ENCODE measurements around the gene TGFA.

TGFA gene

DNA sequence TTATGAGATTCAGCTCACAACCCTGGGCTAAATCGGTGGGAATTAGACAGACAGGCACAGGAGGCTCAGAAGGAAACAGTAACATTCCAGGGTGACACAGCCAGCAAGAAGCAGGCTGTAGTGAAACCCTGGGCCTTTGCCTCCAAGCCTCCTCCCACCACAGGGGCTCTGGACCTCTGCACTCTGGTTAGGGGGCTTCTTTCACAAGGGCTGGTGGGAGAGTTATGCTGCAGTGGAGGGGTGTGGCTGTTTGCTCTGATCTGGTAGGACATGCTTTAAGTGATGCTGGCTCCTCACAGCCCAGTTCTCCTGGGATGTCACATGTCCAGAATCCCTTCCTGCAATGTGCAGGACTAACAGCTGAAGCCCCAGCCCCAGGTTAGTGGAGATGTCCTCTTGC is 109.9 kb downstream of the TGFA start:
- TF ChIP-seq, protein P1, sequence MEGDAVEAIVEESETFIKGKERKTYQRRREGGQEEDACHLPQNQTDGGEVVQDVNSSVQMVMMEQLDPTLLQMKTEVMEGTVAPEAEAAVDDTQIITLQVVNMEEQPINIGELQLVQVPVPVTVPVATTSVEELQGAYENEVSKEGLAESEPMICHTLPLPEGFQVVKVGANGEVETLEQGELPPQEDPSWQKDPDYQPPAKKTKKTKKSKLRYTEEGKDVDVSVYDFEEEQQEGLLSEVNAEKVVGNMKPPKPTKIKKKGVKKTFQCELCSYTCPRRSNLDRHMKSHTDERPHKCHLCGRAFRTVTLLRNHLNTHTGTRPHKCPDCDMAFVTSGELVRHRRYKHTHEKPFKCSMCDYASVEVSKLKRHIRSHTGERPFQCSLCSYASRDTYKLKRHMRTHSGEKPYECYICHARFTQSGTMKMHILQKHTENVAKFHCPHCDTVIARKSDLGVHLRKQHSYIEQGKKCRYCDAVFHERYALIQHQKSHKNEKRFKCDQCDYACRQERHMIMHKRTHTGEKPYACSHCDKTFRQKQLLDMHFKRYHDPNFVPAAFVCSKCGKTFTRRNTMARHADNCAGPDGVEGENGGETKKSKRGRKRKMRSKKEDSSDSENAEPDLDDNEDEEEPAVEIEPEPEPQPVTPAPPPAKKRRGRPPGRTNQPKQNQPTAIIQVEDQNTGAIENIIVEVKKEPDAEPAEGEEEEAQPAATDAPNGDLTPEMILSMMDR (IDR thresholded peaks at IDR 0.05; ENCODE audit: low read depth, low read length): no peak
- no peak overlapping the region for H3K4me3 ChIP-seq (replicated peaks in 1 of 2; ENCODE audit: low read depth in 2 of 2, low read length in 2 of 2)
- DNase-seq (ENCODE audit: low read depth in 2 of 2): no peak

DNA sequence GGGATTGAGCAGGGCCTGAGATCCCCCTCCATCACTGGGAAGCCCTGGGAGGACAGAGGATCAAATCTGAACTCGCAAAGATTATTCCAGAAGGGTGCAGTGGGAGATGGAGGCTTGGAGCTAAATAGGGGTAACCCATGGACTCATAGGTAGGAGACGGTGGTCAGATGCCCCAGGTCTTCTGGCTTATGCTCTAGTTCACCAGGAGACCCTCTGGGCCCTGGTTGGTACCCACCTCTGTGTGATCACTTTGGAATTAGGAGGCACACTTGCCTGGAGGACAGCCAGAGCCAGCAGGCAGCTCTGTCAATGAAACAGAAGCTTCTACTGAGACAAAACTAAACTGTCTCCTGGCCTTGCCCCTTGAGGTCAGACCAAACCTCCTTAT is 110.6 kb downstream of the TGFA start:
- H3K4me3 ChIP-seq (replicated peaks in 1 of 2; ENCODE audit: low read depth in 2 of 2, low read length in 2 of 2): no peak overlapping the region
- TF ChIP-seq, protein P1 (IDR thresholded peaks at IDR 0.05; ENCODE audit: low read depth, low read length): no peak
- no peak for DNase-seq (ENCODE audit: low read depth in 2 of 2)

DNA sequence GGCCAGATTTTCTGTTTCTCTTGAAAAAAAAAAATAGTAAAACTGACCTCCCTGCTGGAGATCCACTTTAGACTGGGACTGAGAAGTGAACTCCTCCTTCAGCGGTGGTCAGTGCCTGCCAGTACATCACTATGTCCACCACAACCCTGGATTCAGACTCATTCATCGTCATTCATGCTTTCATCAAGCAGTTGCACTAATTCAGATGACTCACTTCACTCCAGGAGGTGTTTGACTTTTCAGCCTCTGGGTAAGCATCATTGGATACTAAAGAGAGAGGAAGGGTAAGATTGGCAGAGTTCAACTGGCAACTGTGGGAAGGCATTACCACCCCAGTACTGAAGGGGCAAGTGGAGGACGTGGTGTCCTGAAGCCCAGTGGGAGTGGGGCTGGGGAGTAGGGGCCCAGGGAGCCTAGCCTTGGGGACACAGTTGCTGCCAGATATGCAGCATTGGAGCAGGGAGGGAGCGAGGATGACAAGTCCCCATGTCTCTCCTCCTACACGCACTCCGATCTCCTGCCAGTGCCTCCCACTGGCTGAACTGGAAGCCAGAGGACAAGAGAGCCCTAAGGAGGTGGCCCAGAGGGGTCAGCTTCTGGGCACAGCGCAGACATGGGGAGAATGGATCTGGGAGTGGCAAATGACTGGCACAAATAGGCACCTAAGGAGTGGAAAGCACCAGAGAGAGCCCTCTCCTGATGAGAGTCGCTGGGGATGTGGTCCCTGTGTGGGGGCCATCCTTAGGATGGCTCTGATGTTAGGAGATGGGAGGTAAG is 111.1 kb downstream of the TGFA start:
- no peak overlapping the region for H3K4me3 ChIP-seq (replicated peaks in 1 of 2; ENCODE audit: low read depth in 2 of 2, low read length in 2 of 2)
- no peak for DNase-seq (ENCODE audit: low read depth in 2 of 2)
- TF ChIP-seq, protein P1 (IDR thresholded peaks at IDR 0.05; ENCODE audit: low read depth, low read length): no peak

DNA sequence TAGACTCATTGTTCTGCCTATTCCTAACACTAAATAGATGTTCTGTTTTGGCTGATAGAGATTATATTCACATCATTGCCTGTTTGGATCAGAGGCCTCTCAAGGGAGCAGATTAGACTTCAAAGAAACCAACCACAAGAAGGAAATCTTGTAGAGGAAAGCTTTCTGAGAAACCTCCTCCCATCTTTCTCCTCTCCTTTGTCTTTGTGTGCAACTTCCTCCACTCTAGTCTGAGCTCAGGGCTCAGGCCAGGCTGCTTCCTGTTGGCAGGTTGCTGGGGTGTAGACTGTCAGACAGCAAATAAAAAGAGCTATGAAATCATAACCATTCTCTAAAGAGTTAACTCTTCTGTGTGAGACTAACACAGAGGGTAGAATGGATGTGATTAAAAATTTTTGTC is 113.0 kb downstream of the TGFA start:
- DNase-seq (ENCODE audit: low read depth in 2 of 2): no peak
- TF ChIP-seq, protein P1 (IDR thresholded peaks at IDR 0.05; ENCODE audit: low read depth, low read length): no peak
- H3K4me3 ChIP-seq (replicated peaks in 1 of 2; ENCODE audit: low read depth in 2 of 2, low read length in 2 of 2): no peak overlapping the region

DNA sequence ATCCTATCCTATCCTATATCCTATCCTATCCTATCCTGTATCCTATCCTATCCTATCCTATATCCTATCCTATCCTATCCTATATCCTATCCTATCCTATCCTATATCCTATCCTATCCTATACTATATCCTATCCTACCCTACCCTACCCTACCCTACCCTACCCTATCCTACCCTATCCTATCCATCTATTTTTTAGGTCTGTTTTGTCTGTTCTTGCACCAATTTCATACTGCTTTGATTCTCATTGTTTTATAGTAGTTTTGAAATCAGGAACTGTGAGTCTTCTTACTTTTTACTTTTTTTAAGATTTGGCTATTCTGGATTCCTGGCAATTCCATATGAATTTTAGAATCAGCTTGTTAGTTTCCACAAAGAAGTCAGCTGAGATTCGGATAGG is 118.5 kb downstream of the TGFA start:
- DNase-seq (ENCODE audit: low read depth in 2 of 2): no peak
- TF ChIP-seq, protein P1 (IDR thresholded peaks at IDR 0.05; ENCODE audit: low read depth, low read length): no peak
- no peak overlapping the region for H3K4me3 ChIP-seq (replicated peaks in 1 of 2; ENCODE audit: low read depth in 2 of 2, low read length in 2 of 2)

DNA sequence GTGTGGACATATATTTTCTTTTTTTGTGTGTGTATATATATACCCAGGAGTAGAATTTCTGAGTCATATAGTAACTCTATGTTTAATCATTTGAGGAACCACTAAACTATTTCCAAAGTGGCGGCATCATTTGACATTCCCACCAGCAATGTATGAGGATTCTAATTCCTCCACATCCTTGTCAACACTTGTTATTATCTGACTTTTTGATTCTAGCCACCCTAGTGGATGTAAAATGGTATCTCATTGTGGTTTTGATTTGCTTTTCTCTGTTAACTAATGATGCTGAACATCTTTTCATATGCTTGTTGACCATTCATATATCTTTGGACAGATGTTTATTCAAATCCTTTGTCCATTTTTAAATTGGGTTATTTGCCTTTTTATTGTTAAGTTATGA is 120.3 kb downstream of the TGFA start:
- no peak for DNase-seq (ENCODE audit: low read depth in 2 of 2)
- TF ChIP-seq, protein P1 (IDR thresholded peaks at IDR 0.05; ENCODE audit: low read depth, low read length): no peak
- H3K4me3 ChIP-seq (replicated peaks in 1 of 2; ENCODE audit: low read depth in 2 of 2, low read length in 2 of 2): no peak overlapping the region
